ENCODE results near the gene GDF7. TPM values are rescaled to one million over a fixed set of nuclear protein-coding genes. Genes with fewer than 3 reads are reported as not detected.

The GDF7 gene
- total and polyA plus RNA-seq, 2 donors from 2014 or later = 1.8 to 12.5 TPM

DNA sequence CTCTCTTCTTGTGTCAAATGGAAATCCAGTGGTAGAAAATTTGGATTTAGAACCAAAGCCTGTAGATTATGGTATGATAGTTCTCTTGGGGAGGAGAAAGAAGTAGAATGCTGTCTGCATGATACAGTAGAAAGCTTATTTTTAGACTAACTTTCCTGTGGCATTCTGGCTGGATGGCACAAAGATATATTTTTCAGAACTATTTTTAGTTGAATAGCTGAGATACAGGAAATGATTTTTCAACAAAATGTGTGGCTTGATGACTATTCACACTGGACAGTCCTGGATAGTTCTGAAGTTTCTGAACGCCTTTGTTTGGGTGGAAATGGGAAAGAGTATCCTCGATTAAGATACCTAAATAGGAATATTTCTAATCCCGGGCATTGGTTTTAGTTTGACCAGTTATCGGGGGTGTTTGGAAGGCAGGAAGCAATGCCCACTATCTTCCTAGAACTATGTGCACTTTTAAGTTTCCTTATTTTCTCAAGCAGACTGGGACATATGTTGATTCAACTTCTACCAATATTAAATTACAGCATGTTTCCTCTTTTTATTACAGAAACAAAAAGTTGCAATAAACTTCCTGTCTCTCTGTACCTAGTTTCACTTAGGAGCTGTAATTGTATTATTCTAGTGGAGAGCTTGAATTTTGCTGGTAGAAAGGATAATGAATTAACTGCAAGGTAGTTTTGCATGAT lies 32.1 kb downstream of the GDF7 start:
- no peaks in the 10 kb centered on the region for H3K9me3 ChIP-seq (ENCODE audit: control insufficient read depth in 2 of 3, insufficient read depth in 1 of 3, low read length in 3 of 3)
- no peaks in the 10 kb centered on the region for H3K36me3 ChIP-seq (ENCODE audit: control insufficient read depth in 2 of 3, insufficient read depth in 3 of 3, low read length in 3 of 3)
- H3K27ac ChIP-seq (ENCODE audit: low read depth in 2 of 2, low read length in 2 of 2) = no peak overlapping the region
- intact Hi-C loops (cut with DNase I) = no loop called here
- TF ChIP-seq, protein P1, sequence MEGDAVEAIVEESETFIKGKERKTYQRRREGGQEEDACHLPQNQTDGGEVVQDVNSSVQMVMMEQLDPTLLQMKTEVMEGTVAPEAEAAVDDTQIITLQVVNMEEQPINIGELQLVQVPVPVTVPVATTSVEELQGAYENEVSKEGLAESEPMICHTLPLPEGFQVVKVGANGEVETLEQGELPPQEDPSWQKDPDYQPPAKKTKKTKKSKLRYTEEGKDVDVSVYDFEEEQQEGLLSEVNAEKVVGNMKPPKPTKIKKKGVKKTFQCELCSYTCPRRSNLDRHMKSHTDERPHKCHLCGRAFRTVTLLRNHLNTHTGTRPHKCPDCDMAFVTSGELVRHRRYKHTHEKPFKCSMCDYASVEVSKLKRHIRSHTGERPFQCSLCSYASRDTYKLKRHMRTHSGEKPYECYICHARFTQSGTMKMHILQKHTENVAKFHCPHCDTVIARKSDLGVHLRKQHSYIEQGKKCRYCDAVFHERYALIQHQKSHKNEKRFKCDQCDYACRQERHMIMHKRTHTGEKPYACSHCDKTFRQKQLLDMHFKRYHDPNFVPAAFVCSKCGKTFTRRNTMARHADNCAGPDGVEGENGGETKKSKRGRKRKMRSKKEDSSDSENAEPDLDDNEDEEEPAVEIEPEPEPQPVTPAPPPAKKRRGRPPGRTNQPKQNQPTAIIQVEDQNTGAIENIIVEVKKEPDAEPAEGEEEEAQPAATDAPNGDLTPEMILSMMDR (IDR thresholded peaks at IDR 0.05; ENCODE audit: borderline replicate concordance, extremely low read depth, insufficient read depth) = no peak
- H3K9ac ChIP-seq (ENCODE audit: low read length in 3 of 3) = no peak overlapping the region
- DNase-seq = no peak
- H3K27me3 ChIP-seq (ENCODE audit: control insufficient read depth, insufficient read depth, low read length) = no peaks in the 10 kb centered on the region
- H3K4me1 ChIP-seq (ENCODE audit: control insufficient read depth in 2 of 3, insufficient read depth in 2 of 3, low read depth in 1 of 3, low read length in 3 of 3) = no peaks in the 10 kb centered on the region
- H3K4me3 ChIP-seq (ENCODE audit: low read length in 3 of 3) = no peak overlapping the region
- FAIRE-seq = no peak

DNA sequence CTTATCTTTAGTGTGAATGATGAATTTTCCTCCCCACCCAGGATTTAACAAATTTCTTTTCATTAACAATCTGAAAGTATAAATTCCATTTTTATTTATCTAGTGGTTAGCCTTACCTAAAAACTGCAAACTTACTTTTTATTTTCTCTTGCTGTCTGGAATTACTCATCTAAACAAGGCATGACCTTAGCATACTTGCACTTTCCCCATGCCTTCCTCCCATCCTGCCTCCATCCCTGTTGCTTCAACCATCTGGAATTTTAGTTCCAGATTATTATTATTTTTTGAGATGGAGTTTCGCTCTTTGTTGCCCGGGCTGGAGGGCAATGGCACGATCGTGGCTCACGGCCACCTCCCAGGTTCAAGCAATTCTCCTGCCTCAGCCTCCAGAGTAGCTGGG lies 35.6 kb downstream of the GDF7 start:
- TF ChIP-seq, protein P1 (IDR thresholded peaks at IDR 0.05; ENCODE audit: borderline replicate concordance, extremely low read depth, insufficient read depth) = no peak
- intact Hi-C loops (cut with DNase I) = no loop called here
- no peaks in the 10 kb centered on the region for H3K9me3 ChIP-seq (ENCODE audit: control insufficient read depth in 2 of 3, insufficient read depth in 1 of 3, low read length in 3 of 3)
- no peaks in the 10 kb centered on the region for H3K4me1 ChIP-seq (ENCODE audit: control insufficient read depth in 2 of 3, insufficient read depth in 2 of 3, low read depth in 1 of 3, low read length in 3 of 3)
- no peaks in the 10 kb centered on the region for H3K27me3 ChIP-seq (ENCODE audit: control insufficient read depth, insufficient read depth, low read length)
- no peak for FAIRE-seq
- no peak overlapping the region for H3K4me3 ChIP-seq (ENCODE audit: low read length in 3 of 3)
- H3K9ac ChIP-seq (ENCODE audit: low read length in 3 of 3) = no peak overlapping the region
- no peaks in the 10 kb centered on the region for H3K36me3 ChIP-seq (ENCODE audit: control insufficient read depth in 2 of 3, insufficient read depth in 3 of 3, low read length in 3 of 3)
- H3K27ac ChIP-seq (ENCODE audit: low read depth in 2 of 2, low read length in 2 of 2) = no peak overlapping the region
- DNase-seq = no peak

DNA sequence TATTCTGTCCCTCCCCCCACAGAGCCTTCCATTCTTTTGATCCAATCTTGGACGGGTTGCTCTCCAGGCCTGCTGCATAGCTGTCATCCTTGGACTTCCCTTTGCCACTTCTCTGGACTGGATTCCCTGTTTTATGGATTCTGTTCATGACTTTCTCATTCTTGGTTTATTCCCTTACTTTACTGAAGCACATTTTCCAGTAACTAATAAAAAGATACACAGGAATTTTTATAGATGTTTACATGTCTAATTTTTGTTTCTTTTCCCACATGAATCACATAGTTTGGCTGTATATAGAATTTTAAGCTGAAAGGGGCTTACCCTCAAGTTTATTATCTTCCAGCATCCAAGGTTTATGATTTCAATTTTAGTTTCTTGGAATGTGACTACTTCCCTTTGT lies 37.9 kb downstream of the GDF7 start:
- no peaks in the 10 kb centered on the region for H3K27me3 ChIP-seq (ENCODE audit: control insufficient read depth, insufficient read depth, low read length)
- no peaks in the 10 kb centered on the region for H3K4me1 ChIP-seq (ENCODE audit: control insufficient read depth in 2 of 3, insufficient read depth in 2 of 3, low read depth in 1 of 3, low read length in 3 of 3)
- H3K9me3 ChIP-seq (ENCODE audit: control insufficient read depth in 2 of 3, insufficient read depth in 1 of 3, low read length in 3 of 3) = no peaks in the 10 kb centered on the region
- FAIRE-seq (no peak), DNase-seq (no peak)
- intact Hi-C loops (cut with DNase I) = no loop called here
- H3K27ac ChIP-seq (ENCODE audit: low read depth in 2 of 2, low read length in 2 of 2) = no peak overlapping the region
- H3K9ac ChIP-seq (ENCODE audit: low read length in 3 of 3) = no peak overlapping the region
- H3K4me3 ChIP-seq (ENCODE audit: low read length in 3 of 3) = no peak overlapping the region
- H3K36me3 ChIP-seq (ENCODE audit: control insufficient read depth in 2 of 3, insufficient read depth in 3 of 3, low read length in 3 of 3) = no peaks in the 10 kb centered on the region
- TF ChIP-seq, protein P1 (IDR thresholded peaks at IDR 0.05; ENCODE audit: borderline replicate concordance, extremely low read depth, insufficient read depth) = no peak

DNA sequence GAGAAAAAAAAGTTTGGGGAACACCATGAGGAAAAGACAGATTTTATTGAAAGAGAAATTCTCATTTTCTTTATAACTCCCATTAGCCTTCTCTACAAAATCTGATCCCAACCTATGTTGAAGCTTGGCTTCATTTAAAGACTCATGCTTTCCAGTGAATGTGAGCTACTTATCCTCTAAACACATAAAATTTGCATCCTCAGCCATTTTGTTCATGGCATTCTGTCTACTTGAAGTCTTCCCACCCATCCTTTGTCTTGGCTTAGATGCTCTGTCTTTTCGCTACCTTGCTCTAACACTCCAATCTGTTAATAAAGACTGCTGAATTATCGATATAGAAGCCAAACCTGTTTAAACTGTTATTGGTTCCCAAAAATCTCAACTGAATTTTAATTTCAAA lies 39.3 kb downstream of the GDF7 start:
- FAIRE-seq = no peak
- Histone ChIP-seq H3K9me3 (ENCODE audit: control insufficient read depth in 2 of 3, insufficient read depth in 1 of 3, low read length in 3 of 3) (no peaks in the 10 kb centered on the region), H3K4me1 (ENCODE audit: control insufficient read depth in 2 of 3, insufficient read depth in 2 of 3, low read depth in 1 of 3, low read length in 3 of 3) (no peaks in the 10 kb centered on the region), H3K27ac (ENCODE audit: low read depth in 2 of 2, low read length in 2 of 2) (no peak overlapping the region), H3K9ac (ENCODE audit: low read length in 3 of 3) (no peak overlapping the region), H3K27me3 (ENCODE audit: control insufficient read depth, insufficient read depth, low read length) (no peaks in the 10 kb centered on the region), H3K36me3 (ENCODE audit: control insufficient read depth in 2 of 3, insufficient read depth in 3 of 3, low read length in 3 of 3) (no peaks in the 10 kb centered on the region), H3K4me3 (ENCODE audit: low read length in 3 of 3) (no peak overlapping the region)
- DNase-seq = no peak
- TF ChIP-seq, protein P1 (IDR thresholded peaks at IDR 0.05; ENCODE audit: borderline replicate concordance, extremely low read depth, insufficient read depth) = no peak
- intact Hi-C loops (cut with DNase I) = no loop called here

All from kidney (tissue), 14 donors.